Hematopoietic multipotent progenitor cell treated with erythropoietin and hydrocortisone succinate and interleukin-3 and kit ligand, for 15 days (in vitro differentiated cells): ENCODE results near the gene BRD4.

Experiments used
- DNase-seq: peaks from one replicate; pipeline ENCODE4 v3.0.0-alpha.2; 2015; ENCODE audit warnings: low spot score

BRD4 gene

GRCh38 chr19:15225760-15226159 lies 106.6 kb downstream of the BRD4 start:
- DNase-seq, result no peak

- DNase-seq, result no peak
These were observed 108.5 kb downstream of the BRD4 start for GRCh38 chr19:15223649-15224361.

GRCh38 chr19:15222738-15223648 lies 109.3 kb downstream of the BRD4 start:
- DNase-seq, result peak; percentile 28

- DNase-seq, result no peak
These were observed 111.5 kb downstream of the BRD4 start for GRCh38 chr19:15220833-15221232.

GRCh38 chr19:15218501-15218900 lies 113.8 kb downstream of the BRD4 start:
- no peak for DNase-seq

GRCh38 chr19:15216363-15216762 lies 116.0 kb downstream of the BRD4 start:
- DNase-seq, result no peak

GRCh38 chr19:15213715-15214381 lies 118.5 kb downstream of the BRD4 start:
- DNase-seq, result no peak

GRCh38 chr19:15212711-15213110 lies 119.6 kb downstream of the BRD4 start:
- DNase-seq, result no peak

GRCh38 chr19:15210323-15210781 lies 122.0 kb downstream of the BRD4 start:
- peak; percentile 8 for DNase-seq

GRCh38 chr19:15201374-15202023 lies 130.8 kb downstream of the BRD4 start:
- no peak for DNase-seq

GRCh38 chr19:15200553-15201364 lies 131.6 kb downstream of the BRD4 start, which contains the start of gene NOTCH3:
TSS of gene NOTCH3 (minus strand) at chr19:15200995. CDS start at chr19:15200905, 90 bp downstream.
- no peak for DNase-seq

- DNase-seq, result no peak
These were observed 132.4 kb downstream of the BRD4 start for GRCh38 chr19:15199661-15200552.

- DNase-seq, result no peak
These were observed 133.2 kb downstream of the BRD4 start for GRCh38 chr19:15198951-15199660.

- DNase-seq, result no peak
These were observed 134.4 kb downstream of the BRD4 start for GRCh38 chr19:15197942-15198341.

GRCh38 chr19:15197275-15197941 lies 134.9 kb downstream of the BRD4 start:
- DNase-seq, result no peak

GRCh38 chr19:15196360-15197005 lies 135.9 kb downstream of the BRD4 start:
- DNase-seq, result no peak

- DNase-seq, result no peak
These were observed 136.7 kb downstream of the BRD4 start for GRCh38 chr19:15195371-15196334.
